Panc1 (cell line): ENCODE results near the gene TMEM51. TPM values are rescaled to one million over a fixed set of nuclear protein-coding genes. Genes with fewer than 3 reads are reported as not detected.

Experiments used
- ATAC-seq: fragments of 200-7000 bp; cut with Tn5 transposase; 2 replicates; pipeline ENCODE4 v1.9.1; 2020; ENCODE audit warnings: mild to moderate bottlenecking, moderate library complexity
- BruUV-seq: library from RNA; stranded (reverse); fragments of 400-500 nt; replicated peaks from 2 replicates; lab custom pipeline; 2021; lab: Mats Ljungman, UMichigan
- CTCF ChIA-PET: fragments of 300-600 bp; sonication (Branson Sonifier 250); formaldehyde crosslinking; loops from one replicate; lab custom pipeline; 2022; ENCODE audit warnings: antibody characterized with exemption; lab: Charles Lee
- POLR2A ChIA-PET: fragments of 300-600 bp; sonication (Branson Sonifier 250); formaldehyde crosslinking; loops from one replicate; lab custom pipeline; 2022; ENCODE audit warnings: antibody characterized with exemption; lab: Charles Lee
- DNase-seq: peaks from one replicate; pipeline ENCODE4 v3.0.0-alpha.2; 2010; ENCODE audit warnings: low read depth, low spot score
- H3K27ac ChIP-seq: 2 replicates; pipeline ENCODE4 v1.5.1; 2011; ENCODE audit warnings: mild to moderate bottlenecking, low read length, inconsistent platforms
- H3K27me3 ChIP-seq: fragments of 200-500 bp; sonication (Bioruptor generic); 2 replicates; pipeline ENCODE4 v1.6.0; 2014; ENCODE audit warnings: low read length, inconsistent platforms; ENCODE audit not compliant: control insufficient read depth, insufficient read depth
- H3K36me3 ChIP-seq: fragments of 200-500 bp; sonication (Bioruptor generic); 2 replicates; pipeline ENCODE4 v1.5.1; 2014; ENCODE audit warnings: inconsistent platforms, mild to moderate bottlenecking, low read length, moderate library complexity; ENCODE audit not compliant: control insufficient read depth, insufficient read depth
- H3K4me1 ChIP-seq: 2 replicates; pipeline ENCODE4 v1.5.1; 2011; ENCODE audit warnings: inconsistent platforms, mild to moderate bottlenecking, low read length, moderate library complexity; ENCODE audit not compliant: control insufficient read depth, insufficient read depth
- H3K4me3 ChIP-seq, 2 experiments: 2 replicates each; pipeline ENCODE4 v1.5.1; 2011 to 2012; ENCODE audit warnings: low read depth in 2 of 2, low read length in 2 of 2, mild to moderate bottlenecking in 2 of 2, inconsistent platforms in 1 of 2, moderate library complexity in 1 of 2
- H3K9me3 ChIP-seq: fragments of 200-500 bp; sonication (Bioruptor generic); 2 replicates; pipeline ENCODE4 v1.5.1; 2014; ENCODE audit warnings: low read depth, mild to moderate bottlenecking, inconsistent platforms, low read length, moderate library complexity; ENCODE audit not compliant: control insufficient read depth, insufficient read depth
- CTCF ChIP-seq: fragments of 450-650 bp; IDR thresholded peaks from 2 replicates; pipeline ENCODE4 v1.5.1; 2017; ENCODE audit warnings: mild to moderate bottlenecking
- POLR2AphosphoS5 ChIP-seq: IDR thresholded peaks from 2 replicates; pipeline ENCODE4 v1.6.1; 2012; ENCODE audit warnings: mild to moderate bottlenecking, low read depth, low read length, moderate library complexity
- SIN3A ChIP-seq: IDR thresholded peaks from 2 replicates; pipeline ENCODE4 v1.6.1; 2012; ENCODE audit warnings: low read depth, mild to moderate bottlenecking, low read length, moderate library complexity, borderline replicate concordance; ENCODE audit not compliant: insufficient read depth
- TCF7L2 ChIP-seq: IDR thresholded peaks from 2 replicates; pipeline ENCODE4 v1.6.1; 2011; ENCODE audit warnings: mild to moderate bottlenecking, low read depth, low read length, inconsistent platforms
- in situ Hi-C: cut with HindIII; loops from 2 replicates; pipeline ENCODE4 v1.10.0; 2016; ENCODE audit warnings: low sequenced_read_pairs, low pct_unique_long_range_greater_than_20kb
- intact Hi-C: fragments of 100-400 bp; cut with micrococcal nuclease; formaldehyde crosslinking; loops from one replicate; pipeline ENCODE4 v1.10.0; 2022; ENCODE audit not compliant: unreplicated experiment
- total RNA-seq: library from RNA; stranded (reverse); gene quantifications from one replicate; pipeline ENCODE4 v1.2.1, GENCODE V29; 2021; ENCODE audit not compliant: unreplicated experiment
- TF ChIP-seq, protein P1 (sequence below), 2 experiments: IDR thresholded peaks; 2 replicates each; pipeline ENCODE4 v1.6.1; 2011 to 2012; ENCODE audit warnings: low read depth in 2 of 2, control low read depth in 1 of 2, low read length in 1 of 2, mild to moderate bottlenecking in 1 of 2, moderate library complexity in 1 of 2; ENCODE audit not compliant: insufficient read depth in 1 of 2

Gene TMEM51
- total RNA-seq, 1 experiment from 2014 or later = 25.8 TPM

- no peak overlapping the region for H3K27ac ChIP-seq
- CTCF ChIA-PET = interaction anchor here (0.6 to 1.7 kb wide), 5 partner anchors 29 to 177 kb away, joined by 3 to 14 read pairs (median 3); no protein-coding TSS in a partner anchor
- H3K4me1 ChIP-seq = no peaks in the 10 kb centered on the region
- no peak for TF ChIP-seq SIN3A
- TF ChIP-seq, protein P1, sequence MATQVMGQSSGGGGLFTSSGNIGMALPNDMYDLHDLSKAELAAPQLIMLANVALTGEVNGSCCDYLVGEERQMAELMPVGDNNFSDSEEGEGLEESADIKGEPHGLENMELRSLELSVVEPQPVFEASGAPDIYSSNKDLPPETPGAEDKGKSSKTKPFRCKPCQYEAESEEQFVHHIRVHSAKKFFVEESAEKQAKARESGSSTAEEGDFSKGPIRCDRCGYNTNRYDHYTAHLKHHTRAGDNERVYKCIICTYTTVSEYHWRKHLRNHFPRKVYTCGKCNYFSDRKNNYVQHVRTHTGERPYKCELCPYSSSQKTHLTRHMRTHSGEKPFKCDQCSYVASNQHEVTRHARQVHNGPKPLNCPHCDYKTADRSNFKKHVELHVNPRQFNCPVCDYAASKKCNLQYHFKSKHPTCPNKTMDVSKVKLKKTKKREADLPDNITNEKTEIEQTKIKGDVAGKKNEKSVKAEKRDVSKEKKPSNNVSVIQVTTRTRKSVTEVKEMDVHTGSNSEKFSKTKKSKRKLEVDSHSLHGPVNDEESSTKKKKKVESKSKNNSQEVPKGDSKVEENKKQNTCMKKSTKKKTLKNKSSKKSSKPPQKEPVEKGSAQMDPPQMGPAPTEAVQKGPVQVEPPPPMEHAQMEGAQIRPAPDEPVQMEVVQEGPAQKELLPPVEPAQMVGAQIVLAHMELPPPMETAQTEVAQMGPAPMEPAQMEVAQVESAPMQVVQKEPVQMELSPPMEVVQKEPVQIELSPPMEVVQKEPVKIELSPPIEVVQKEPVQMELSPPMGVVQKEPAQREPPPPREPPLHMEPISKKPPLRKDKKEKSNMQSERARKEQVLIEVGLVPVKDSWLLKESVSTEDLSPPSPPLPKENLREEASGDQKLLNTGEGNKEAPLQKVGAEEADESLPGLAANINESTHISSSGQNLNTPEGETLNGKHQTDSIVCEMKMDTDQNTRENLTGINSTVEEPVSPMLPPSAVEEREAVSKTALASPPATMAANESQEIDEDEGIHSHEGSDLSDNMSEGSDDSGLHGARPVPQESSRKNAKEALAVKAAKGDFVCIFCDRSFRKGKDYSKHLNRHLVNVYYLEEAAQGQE (IDR thresholded peaks at IDR 0.05; ENCODE audit: insufficient read depth in 1 of 2, low read depth in 2 of 2, low read length in 1 of 2) = no peak
- TF ChIP-seq POLR2AphosphoS5 = no peak
- TF ChIP-seq TCF7L2 = no peak
- no peak for TF ChIP-seq CTCF
- in situ Hi-C loops (no loop called here), intact Hi-C loops (loop anchor here (1.0 to 10.0 kb wide), 3 partner anchors 63 to 176 kb away; no protein-coding TSS in a partner anchor)
- no peaks in the 10 kb centered on the region for H3K27me3 ChIP-seq
- H3K36me3 ChIP-seq = no peaks in the 10 kb centered on the region
- no peaks in the 10 kb centered on the region for H3K9me3 ChIP-seq
- ATAC-seq (no peak), DNase-seq (no peak)
- no peak overlapping the region for H3K4me3 ChIP-seq
- BruUV-seq = no TSS peak
- POLR2A ChIA-PET = no interaction called here
Observed at GRCh38 chr1:15128077-15128476, 25.5 kb upstream of the TMEM51 start.

- Histone ChIP-seq H3K36me3 (no peaks in the 10 kb centered on the region), H3K4me3 (no peak overlapping the region), H3K27me3 (no peaks in the 10 kb centered on the region), H3K9me3 (no peaks in the 10 kb centered on the region), H3K4me1 (no peaks in the 10 kb centered on the region), H3K27ac (no peak overlapping the region)
- BruUV-seq = no TSS peak
- intact Hi-C loops (loop anchor here (1.0 to 10.0 kb wide), 3 partner anchors 64 to 176 kb away; no protein-coding TSS in a partner anchor), in situ Hi-C loops (no loop called here)
- ATAC-seq (peak; percentile 99), DNase-seq (peak; percentile 60)
- CTCF ChIA-PET = interaction anchor here (0.6 to 1.7 kb wide), 6 partner anchors 11 to 176 kb away, joined by 3 to 14 read pairs (median 3); no protein-coding TSS in a partner anchor
- TF ChIP-seq, protein P1 (IDR thresholded peaks at IDR 0.05; ENCODE audit: insufficient read depth in 1 of 2, low read depth in 2 of 2, low read length in 1 of 2) = no peak
- peak; percentile 94 for TF ChIP-seq CTCF
- no peak for TF ChIP-seq TCF7L2
- no peak for TF ChIP-seq POLR2AphosphoS5
- TF ChIP-seq SIN3A = no peak
- POLR2A ChIA-PET = no interaction called here
Observed at GRCh38 chr1:15128520-15129313, 24.8 kb upstream of the TMEM51 start.
